Endothelial cell of umbilical vein (primary cell): ENCODE data around the gene SPATA1. TPM values are rescaled to one million over a fixed set of nuclear protein-coding genes. Genes with fewer than 3 reads are reported as not detected.

ENCODE experiments used
- BruUV-seq: library from RNA; stranded (reverse); fragments of 400-500 nt; replicated peaks from 2 replicates; lab custom pipeline; 2021; lab: Mats Ljungman, UMichigan
- CTCF ChIA-PET: fragments of 300-600, 350-600 bp; sonication (Branson Sonifier 250); formaldehyde crosslinking; loops from one replicate; lab custom pipeline; 2021; ENCODE audit warnings: antibody characterized with exemption, inconsistent platforms; lab: Charles Lee
- POLR2A ChIA-PET: fragments of 300-600, 350-600 bp; sonication (Branson Sonifier 250); formaldehyde crosslinking; loops from one replicate; lab custom pipeline; 2021; ENCODE audit warnings: antibody characterized with exemption, inconsistent platforms; lab: Charles Lee
- DNase-seq: peaks from one replicate; pipeline ENCODE4 v3.0.0-alpha.2; 2011; ENCODE audit warnings: low read depth, low spot score
- FAIRE-seq: peaks from 2 replicates; lab custom pipeline; 2011; peaks lifted over from hg19 to GRCh38; lab: Jason Lieb, UNC
- H2AFZ ChIP-seq: 2 replicates; pipeline ENCODE4 v1.6.0; 2012; ENCODE audit warnings: low read depth, low read length, control low read depth, inconsistent platforms
- H3K27ac ChIP-seq: 2 replicates; pipeline ENCODE4 v1.5.1; 2011; ENCODE audit warnings: low read depth, mild to moderate bottlenecking, control low read depth, low read length, moderate library complexity; ENCODE audit not compliant: insufficient read depth
- H3K27me3 ChIP-seq, 2 experiments: 2 replicates each; pipeline versions ENCODE4 v1.6.0 to v1.6.1; 2011; ENCODE audit warnings: low read length in 2 of 2, mixed read lengths in 1 of 2; ENCODE audit not compliant: control insufficient read depth in 2 of 2, insufficient read depth in 2 of 2
- H3K36me3 ChIP-seq, 2 experiments: 2 replicates in 1 of 2; 3 replicates in 1 of 2; pipeline ENCODE4 v1.5.1; 2011; ENCODE audit warnings: low read length in 2 of 2, mild to moderate bottlenecking in 1 of 2, moderate library complexity in 1 of 2; ENCODE audit not compliant: control insufficient read depth in 2 of 2, insufficient read depth in 2 of 2; ENCODE audit errors: extremely low read depth in 1 of 2
- H3K4me1 ChIP-seq: 3 replicates; pipeline ENCODE4 v1.5.1; 2011; ENCODE audit warnings: mild to moderate bottlenecking, low read length; ENCODE audit not compliant: control insufficient read depth, insufficient read depth; ENCODE audit errors: extremely low read depth
- H3K4me2 ChIP-seq: 2 replicates; pipeline ENCODE4 v1.6.1; 2011; ENCODE audit warnings: low read length, control low read depth, mixed read lengths; ENCODE audit not compliant: insufficient read depth
- H3K4me3 ChIP-seq, 3 experiments: fragments of 200-600 bp in 1 of 3; sonication (generic), shearing (Covaris generic) in 1 of 3; replicated peaks in 1 of 3; 2 replicates each; pipeline ENCODE4 v1.5.1; 2011 to 2016; ENCODE audit warnings: control low read depth in 3 of 3, low read length in 3 of 3, mild to moderate bottlenecking in 2 of 3, inconsistent platforms in 1 of 3, low read depth in 1 of 3, moderate library complexity in 1 of 3; ENCODE audit not compliant: insufficient read depth in 1 of 3
- H3K79me2 ChIP-seq: 2 replicates; pipeline ENCODE4 v1.6.0; 2012; ENCODE audit warnings: low read length, inconsistent platforms; ENCODE audit not compliant: control insufficient read depth, insufficient read depth
- H3K9ac ChIP-seq: replicated peaks from 2 replicates; pipeline ENCODE3; 2011; ENCODE audit warnings: low read length, control low read depth; ENCODE audit not compliant: insufficient read depth; ENCODE audit errors: extremely low read depth
- H3K9me1 ChIP-seq: replicated peaks from 3 replicates; pipeline ENCODE4 v1.6.0; 2011; ENCODE audit warnings: mild to moderate bottlenecking, low read length; ENCODE audit not compliant: control insufficient read depth, insufficient read depth; ENCODE audit errors: extremely low read depth
- H3K9me3 ChIP-seq: replicated peaks from 2 replicates; pipeline ENCODE4 v1.5.1; 2012; ENCODE audit warnings: low read length, inconsistent platforms; ENCODE audit not compliant: control insufficient read depth, insufficient read depth
- H4K20me1 ChIP-seq: replicated peaks from 2 replicates; pipeline ENCODE3; 2011; ENCODE audit warnings: mild to moderate bottlenecking, low read length; ENCODE audit not compliant: control insufficient read depth, insufficient read depth; ENCODE audit errors: extremely low read depth
- EZH2 ChIP-seq: IDR thresholded peaks from 2 replicates; pipeline ENCODE4 v1.6.1; 2012; ENCODE audit warnings: borderline replicate concordance, low read depth, mild to moderate bottlenecking, moderate library complexity, low read length, inconsistent platforms; ENCODE audit not compliant: severe bottlenecking
- FOS ChIP-seq: IDR thresholded peaks from 2 replicates; pipeline ENCODE4 v1.6.1; 2011; ENCODE audit warnings: mild to moderate bottlenecking, low read length, moderate library complexity, borderline replicate concordance; ENCODE audit not compliant: insufficient read depth
- GATA2 ChIP-seq: IDR thresholded peaks from 2 replicates; pipeline ENCODE4 v1.7.0; 2011; ENCODE audit warnings: low read depth, mild to moderate bottlenecking, moderate library complexity, mixed read lengths, low read length; ENCODE audit not compliant: insufficient read length, insufficient read depth
- JUN ChIP-seq: IDR thresholded peaks from 2 replicates; pipeline ENCODE4 v1.6.1; 2011; ENCODE audit warnings: borderline replicate concordance, low read depth; ENCODE audit not compliant: insufficient read length, insufficient read depth
- MYC ChIP-seq: IDR thresholded peaks from one replicate; pipeline ENCODE4 v1.6.1; 2011; ENCODE audit warnings: mild to moderate bottlenecking, low read depth, low read length
- POLR2A ChIP-seq: IDR thresholded peaks from 2 replicates; pipeline ENCODE4 v1.6.1; 2012; ENCODE audit warnings: low read depth, mild to moderate bottlenecking, control low read depth, low read length
- POLR2AphosphoS5 ChIP-seq: IDR thresholded peaks from 2 replicates; pipeline ENCODE4 v1.6.1; 2012; ENCODE audit warnings: low read depth, mild to moderate bottlenecking, control low read depth, low read length, moderate library complexity; ENCODE audit not compliant: insufficient read depth
- dilution Hi-C: fragments of 300-500 bp; cut with MboI; formaldehyde crosslinking; loops from one replicate; pipeline ENCODE4 v1.15.0; 2019; ENCODE audit warnings: low sequenced_read_pairs; ENCODE audit not compliant: extremely low pct_ligation_motif_present
- intact Hi-C: fragments of 100-400 bp; cut with micrococcal nuclease; formaldehyde crosslinking; loops from one replicate; pipeline ENCODE4 v1.10.0; 2022
- polyA plus RNA-seq, 4 experiments: library from polyadenylated mRNA; depleted of rRNA in 3 of 4; stranded (reverse) in 3 of 4; unstranded in 1 of 4; fragments of >200 nt; gene quantifications; 2 replicates each; pipeline versions ENCODE4 v1.2.1 to v1.2.3, GENCODE V29; 2011 to 2012; ENCODE audit warnings: missing spikeins in 1 of 4
- total RNA-seq: library from RNA; stranded (reverse); gene quantifications from 2 replicates; pipeline ENCODE4 v1.2.3, GENCODE V29; 2021
- TF ChIP-seq, protein P1 (sequence below), 2 donors: IDR thresholded peaks; 1 replicate in 1 of 2; 2 replicates in 1 of 2; pipeline ENCODE4 v1.5.1; 2011; ENCODE audit warnings: low read length in 2 of 2, mild to moderate bottlenecking in 2 of 2, moderate library complexity in 2 of 2, control low read depth in 1 of 2, inconsistent platforms in 1 of 2, low read depth in 1 of 2; ENCODE audit not compliant: insufficient read depth in 1 of 2; ENCODE audit errors: extremely low read depth in 1 of 2
- TF ChIP-seq, protein P2 (sequence below): IDR thresholded peaks from 2 replicates; pipeline ENCODE4 v1.6.1; 2011; ENCODE audit not compliant: insufficient read depth, insufficient read length

The SPATA1 gene
- total and polyA plus RNA-seq, 2 donors (not counting 3 experiments of a cell fraction or from before 2014, with no cell fraction given) = 1.7 to 1.8 TPM

DNA sequence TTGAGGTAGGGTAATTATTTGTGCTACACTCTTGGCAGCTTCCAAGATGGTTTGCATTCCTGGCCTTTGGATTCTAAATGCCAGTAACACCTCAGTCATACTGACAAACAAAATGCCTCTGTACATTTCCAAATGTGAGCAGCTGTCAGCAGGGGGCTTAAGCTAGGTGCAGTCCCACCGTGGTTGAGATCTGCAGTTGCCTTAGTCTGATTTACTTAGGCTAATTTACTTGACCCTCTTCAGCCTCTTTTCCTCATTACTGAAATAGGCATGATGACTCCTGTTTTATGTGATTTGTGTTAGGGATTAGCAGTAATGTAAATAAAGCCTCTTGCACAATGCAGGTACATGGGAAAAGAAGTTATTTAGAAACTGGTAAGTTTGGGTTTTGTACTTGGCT lies 13.5 kb upstream of the SPATA1 start:
- Histone ChIP-seq H3K9me1 (no peaks in the 10 kb centered on the region), H3K4me3 (no peak overlapping the region), H3K4me1 (no peaks in the 10 kb centered on the region), H3K79me2 (peaks cover 4% of the 10 kb centered on the region), H3K9ac (no peak overlapping the region), H3K27ac (no peak overlapping the region), H3K9me3 (no peaks in the 10 kb centered on the region), H3K4me2 (no peak overlapping the region), H3K27me3 (no peaks in the 10 kb centered on the region), H2AFZ (no peak overlapping the region), H3K36me3 (peaks cover 7 to 17% of the 10 kb centered on the region in 2 experiments), H4K20me1 (peaks cover 3% of the 10 kb centered on the region)
- DNase-seq (no peak), FAIRE-seq (no peak)
- CTCF ChIA-PET = interaction anchor here (1.1 kb wide), 1 partner anchor 11 kb away, joined by 3 read pairs; no protein-coding TSS in a partner anchor
- TF ChIP-seq, protein P1, sequence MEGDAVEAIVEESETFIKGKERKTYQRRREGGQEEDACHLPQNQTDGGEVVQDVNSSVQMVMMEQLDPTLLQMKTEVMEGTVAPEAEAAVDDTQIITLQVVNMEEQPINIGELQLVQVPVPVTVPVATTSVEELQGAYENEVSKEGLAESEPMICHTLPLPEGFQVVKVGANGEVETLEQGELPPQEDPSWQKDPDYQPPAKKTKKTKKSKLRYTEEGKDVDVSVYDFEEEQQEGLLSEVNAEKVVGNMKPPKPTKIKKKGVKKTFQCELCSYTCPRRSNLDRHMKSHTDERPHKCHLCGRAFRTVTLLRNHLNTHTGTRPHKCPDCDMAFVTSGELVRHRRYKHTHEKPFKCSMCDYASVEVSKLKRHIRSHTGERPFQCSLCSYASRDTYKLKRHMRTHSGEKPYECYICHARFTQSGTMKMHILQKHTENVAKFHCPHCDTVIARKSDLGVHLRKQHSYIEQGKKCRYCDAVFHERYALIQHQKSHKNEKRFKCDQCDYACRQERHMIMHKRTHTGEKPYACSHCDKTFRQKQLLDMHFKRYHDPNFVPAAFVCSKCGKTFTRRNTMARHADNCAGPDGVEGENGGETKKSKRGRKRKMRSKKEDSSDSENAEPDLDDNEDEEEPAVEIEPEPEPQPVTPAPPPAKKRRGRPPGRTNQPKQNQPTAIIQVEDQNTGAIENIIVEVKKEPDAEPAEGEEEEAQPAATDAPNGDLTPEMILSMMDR (IDR thresholded peaks at IDR 0.05; ENCODE audit: extremely low read depth in 1 of 2, insufficient read depth in 1 of 2, low read depth in 1 of 2, low read length in 2 of 2) = no peak
- TF ChIP-seq FOS (no peak), EZH2 (no peak), POLR2AphosphoS5 (no peak), JUN (no peak), MYC (no peak), GATA2 (no peak), POLR2A (no peak)
- TF ChIP-seq, protein P2, sequence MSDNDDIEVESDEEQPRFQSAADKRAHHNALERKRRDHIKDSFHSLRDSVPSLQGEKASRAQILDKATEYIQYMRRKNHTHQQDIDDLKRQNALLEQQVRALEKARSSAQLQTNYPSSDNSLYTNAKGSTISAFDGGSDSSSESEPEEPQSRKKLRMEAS = no peak
- no TSS peak for BruUV-seq
- POLR2A ChIA-PET = no interaction called here
- dilution Hi-C loops = no loop called here
- intact Hi-C loops = no loop called here
